A549 (cell line): Measurements from ENCODE around the gene PCDHB13.

Experiments
- CEBPB ChIP-seq, 2 experiments: fragments of >200 bp in 1 of 2; sonication (Bioruptor Twin) in 1 of 2; formaldehyde crosslinking in 1 of 2; IDR thresholded peaks; 2 replicates each; pipeline ENCODE4 v1.6.1; 2012 to 2016
- CHD2 ChIP-seq: fragments of 150-350 bp; IDR thresholded peaks from 2 replicates; pipeline ENCODE4 v1.6.1; 2014; ENCODE audit warnings: low read length; ENCODE audit not compliant: partially characterized antibody
- CTCF ChIP-seq: fragments of >200 bp; sonication (Bioruptor Twin); formaldehyde crosslinking; IDR thresholded peaks from 3 replicates; pipeline ENCODE4 v1.5.1; 2016
- EP300 ChIP-seq, 2 experiments: fragments of >200 bp; sonication (Bioruptor Twin); formaldehyde crosslinking; IDR thresholded peaks; 2 replicates in 1 of 2; 3 replicates in 1 of 2; pipeline ENCODE4 v1.6.1; 2016 to 2017
- HDAC2 ChIP-seq: fragments of 200-600 bp; sonication (generic); IDR thresholded peaks from 2 replicates; pipeline ENCODE4 v1.6.1; 2016
- JUN ChIP-seq, 2 experiments: fragments of >200 bp; sonication (Bioruptor Twin); formaldehyde crosslinking; IDR thresholded peaks; 2 replicates in 1 of 2; 3 replicates in 1 of 2; pipeline ENCODE4 v1.6.1; 2016 to 2017
- MAFK ChIP-seq: fragments of 450-650 bp; IDR thresholded peaks from 2 replicates; pipeline ENCODE4 v1.6.1; 2014; ENCODE audit not compliant: partially characterized antibody
- MAX ChIP-seq: IDR thresholded peaks from 2 replicates; pipeline ENCODE4 v1.6.1; 2012
- MAZ ChIP-seq: fragments of 150-350 bp; IDR thresholded peaks from 2 replicates; pipeline ENCODE4 v1.6.1; 2014; ENCODE audit warnings: antibody characterized with exemption, low read depth, low read length, borderline replicate concordance
- POLR2A ChIP-seq: IDR thresholded peaks from 2 replicates; pipeline ENCODE4 v1.6.1; 2012; ENCODE audit warnings: mild to moderate bottlenecking, low read length
- POLR2AphosphoS2 ChIP-seq: conservative IDR thresholded peaks from 2 replicates; pipeline ENCODE4 v1.6.1; 2012; ENCODE audit warnings: low read length, improper control_type of control experiment, inconsistent platforms

GRCh38 chr5:141196363-141196762 lies 17.4 kb upstream of the PCDHB13 start:
- TF ChIP-seq EP300 (IDR thresholded peaks at IDR 0.05): no peak
- TF ChIP-seq CTCF: no peak
- no peak for TF ChIP-seq POLR2AphosphoS2
- TF ChIP-seq MAX: no peak
- TF ChIP-seq CHD2: no peak
- no peak for TF ChIP-seq JUN (IDR thresholded peaks at IDR 0.05)
- no peak for TF ChIP-seq CEBPB (IDR thresholded peaks at IDR 0.05)
- TF ChIP-seq POLR2A: no peak
- TF ChIP-seq MAFK: no peak
- TF ChIP-seq HDAC2: no peak
- TF ChIP-seq MAZ: no peak
